Ovary (tissue), 9 donors: ENCODE data around the gene MRPS10. TPM values are rescaled to one million over a fixed set of nuclear protein-coding genes. Genes with fewer than 3 reads are reported as not detected.
"Not testable (repeated sequence)": the region's sequence is repeated elsewhere in the genome, so short reads cannot be mapped to it uniquely, and the experiment has no call there.

Experiments
- DNase-seq, 5 donors: peaks; one replicate each; pipeline ENCODE4 v3.0.0-alpha.2; 2019 to 2020
- H3K27ac ChIP-seq, 2 donors: fragments of 200-600 bp; one replicate each; pipeline versions ENCODE4 v1.5.1 to v1.8.0; 2019 to 2022
- H3K27me3 ChIP-seq: fragments of 200-600 bp; one replicate; pipeline ENCODE4 v1.8.0; 2022
- H3K36me3 ChIP-seq: fragments of 200-600 bp; sonication (generic); one replicate; pipeline ENCODE4 v1.5.1; 2019
- H3K4me1 ChIP-seq: one replicate; pipeline ENCODE4 v1.8.1; 2013; ENCODE audit warnings: mild to moderate bottlenecking, moderate library complexity; ENCODE audit not compliant: insufficient read depth
- H3K4me3 ChIP-seq: fragments of 200-600 bp; sonication (generic); one replicate; pipeline ENCODE4 v1.5.1; 2017
- H3K9me3 ChIP-seq, 2 donors: fragments of 200-600 bp in 1 of 2; sonication (generic) in 1 of 2; one replicate each; pipeline versions ENCODE4 v1.5.1 to v1.8.1; 2013 to 2019; ENCODE audit warnings: mild to moderate bottlenecking in 1 of 2, moderate library complexity in 1 of 2
- CTCF ChIP-seq, 3 donors: fragments of 450-650 bp in 2 of 3; fragments of 200-600 bp in 1 of 3; IDR thresholded peaks; one replicate each; pipeline versions ENCODE4 v1.5.1 to v1.8.0; 2016 to 2022; ENCODE audit warnings: antibody characterized with exemption in 3 of 3, mild to moderate bottlenecking in 1 of 3
- EP300 ChIP-seq: sonication (generic); formaldehyde crosslinking; IDR thresholded peaks from one replicate; pipeline ENCODE4 v1.6.1; 2017; ENCODE audit warnings: antibody characterized with exemption
- POLR2A ChIP-seq: fragments of 450-650 bp; IDR thresholded peaks from one replicate; pipeline ENCODE4 v1.6.1; 2017; ENCODE audit warnings: antibody characterized with exemption, mild to moderate bottlenecking, moderate library complexity
- WGBS, 3 donors: extraction: QIAGEN DNeasy Blood & Tissue Kit in 1 of 3; methylation state at CpG; one replicate each; pipeline versions ENCODE4 v1.1.5 to v1.1.7; 2013 to 2017; 5-methylcytosine and 5-hydroxymethylcytosine counted together
- intact Hi-C, 4 donors: fragments of 100-400 bp; cut with DNase I; formaldehyde crosslinking; loops; one replicate each; pipeline versions ENCODE4 v1.11.0 to v1.15.1; 2022 to 2023
- polyA plus RNA-seq, 2 donors: library from polyadenylated mRNA; stranded (reverse); fragments of 200-250 nt in 1 of 2; fragments of 350-450 nt in 1 of 2; fragmentation: Illumina TruSeq in 1 of 2; extraction: RNeasy Lipid Tissue Mini Kit (QIAGEN cat#74804) in 1 of 2; gene quantifications; one replicate each; pipeline ENCODE4 v1.2.3, GENCODE V29; 2013 to 2014
- total RNA-seq, 7 donors: library from RNA; depleted of rRNA in 2 of 7; stranded (reverse); fragments of >200 nt in 2 of 7; fragmentation: NEBNext Ultra II Directional in 3 of 7; extraction: Animal tissue kit (Norgen Biotek cat#: 25700) in 3 of 7; gene quantifications; one replicate each; pipeline versions ENCODE4 v1.1.0 to v1.2.4, GENCODE V29; 2016 to 2023
- donor health status: DM: no; HTN: no; CAD: no; lungs with moderate emphysema.
- donor health status: DM: no; HTN: no; CAD: no.
- donor health status: Bipolar disorder and iron deficiency.
- donor health status: DM: yes; HTN: yes; CAD: no.
- donor health status: DM: no; HTN: no; CAD: no.
- donor health status: DM: yes; HTN: yes; CAD: no.

MRPS10 gene
- total and polyA plus RNA-seq, 9 donors: 14.9 to 37.3 (median 24.6) TPM

- Histone ChIP-seq H3K27ac (no peak overlapping the region), H3K4me3 (no peak overlapping the region), H3K36me3 (no peaks in the 10 kb centered on the region), H3K9me3 (no peaks in the 10 kb centered on the region), H3K27me3 (no peaks in the 10 kb centered on the region), H3K4me1 (no peaks in the 10 kb centered on the region)
- WGBS, 3 donors: 92 to 95% (median 92%) methylated on average over 4 of the region's 4 CpGs
- DNase-seq: no peak
- TF ChIP-seq EP300 (no peak), POLR2A (no peak), CTCF (IDR thresholded peaks at IDR 0.05) (no peak)
- intact Hi-C loops: no loop called here
These were observed 12.8 kb downstream of the MRPS10 start for GRCh38 chr6:42204768-42205282.

GRCh38 chr6:42203183-42203582 lies 14.5 kb downstream of the MRPS10 start:
- Histone ChIP-seq H3K9me3 (no peaks in the 10 kb centered on the region), H3K4me3 (no peak overlapping the region), H3K4me1 (no peaks in the 10 kb centered on the region), H3K27ac (no peak overlapping the region), H3K27me3 (no peaks in the 10 kb centered on the region), H3K36me3 (no peaks in the 10 kb centered on the region)
- 90 to 96% (median 94%) methylated on average over 3 of the region's 3 CpGs for WGBS, 3 donors
- intact Hi-C loops: no loop called here
- no peak for DNase-seq
- no peak for TF ChIP-seq EP300
- no peak for TF ChIP-seq CTCF (IDR thresholded peaks at IDR 0.05)
- no peak for TF ChIP-seq POLR2A

- H3K36me3 ChIP-seq: not testable (repeated sequence)
These were observed 15.3 kb downstream of the MRPS10 start for GRCh38 chr6:42202131-42202915.

GRCh38 chr6:42201382-42201781 lies 16.3 kb downstream of the MRPS10 start:
- intact Hi-C loops: no loop called here
- no peaks in the 10 kb centered on the region for H3K9me3 ChIP-seq
- WGBS, 3 donors: 52 to 53% (median 52%) methylated on average over 3 of the region's 3 CpGs

More at GRCh38 chr6:42202131-42202915, 15.3 kb downstream of the MRPS10 start:
- H3K27ac ChIP-seq, intact Hi-C loops, H3K9me3 ChIP-seq, DNase-seq, H3K27me3 ChIP-seq, H3K4me1 ChIP-seq, H3K4me3 ChIP-seq: not testable (repeated sequence)
- 79 to 88% (median 88%) methylated on average over 13 of the region's 13 CpGs for WGBS, 3 donors

More at GRCh38 chr6:42201382-42201781, 16.3 kb downstream of the MRPS10 start:
- DNase-seq: no peak
- H3K27ac ChIP-seq: no peak overlapping the region
- H3K27me3 ChIP-seq: no peaks in the 10 kb centered on the region
- no peaks in the 10 kb centered on the region for H3K36me3 ChIP-seq
- no peak overlapping the region for H3K4me3 ChIP-seq
- no peak for TF ChIP-seq CTCF (IDR thresholded peaks at IDR 0.05)
- no peaks in the 10 kb centered on the region for H3K4me1 ChIP-seq
